ENCODE data around the gene USP15.

DNA sequence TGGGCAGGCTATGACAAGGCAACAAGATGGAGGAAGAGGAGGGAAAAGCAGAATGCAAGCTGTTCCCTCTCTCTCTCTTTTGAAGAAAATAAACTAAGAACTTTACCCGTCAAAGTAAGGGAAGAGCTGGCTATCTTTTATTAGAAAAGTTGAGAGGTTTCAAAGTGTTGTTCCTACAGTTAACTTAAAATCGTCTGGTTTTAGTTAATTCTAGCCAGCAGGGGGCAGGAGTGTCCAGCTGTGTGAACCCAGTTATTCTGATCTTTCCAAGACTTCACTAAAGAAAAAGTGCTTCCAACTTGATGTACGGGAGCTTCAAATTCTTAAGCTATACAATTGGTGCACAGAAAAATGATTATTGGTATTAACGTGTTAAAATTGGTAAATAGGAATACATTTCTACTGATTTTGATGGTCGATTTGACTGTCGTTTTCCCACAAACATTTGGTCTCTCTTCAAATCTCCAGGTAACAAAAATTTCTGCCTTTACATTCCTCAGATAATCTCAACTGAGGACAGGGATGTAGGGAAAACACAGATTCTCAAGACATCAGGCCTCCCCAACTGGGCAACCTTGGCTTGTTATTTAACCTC lies 178.0 kb downstream of the USP15 start:
- TF ChIP-seq POLR2A (IDR thresholded peaks at IDR 0.05): no peak
- TF ChIP-seq, protein P1, sequence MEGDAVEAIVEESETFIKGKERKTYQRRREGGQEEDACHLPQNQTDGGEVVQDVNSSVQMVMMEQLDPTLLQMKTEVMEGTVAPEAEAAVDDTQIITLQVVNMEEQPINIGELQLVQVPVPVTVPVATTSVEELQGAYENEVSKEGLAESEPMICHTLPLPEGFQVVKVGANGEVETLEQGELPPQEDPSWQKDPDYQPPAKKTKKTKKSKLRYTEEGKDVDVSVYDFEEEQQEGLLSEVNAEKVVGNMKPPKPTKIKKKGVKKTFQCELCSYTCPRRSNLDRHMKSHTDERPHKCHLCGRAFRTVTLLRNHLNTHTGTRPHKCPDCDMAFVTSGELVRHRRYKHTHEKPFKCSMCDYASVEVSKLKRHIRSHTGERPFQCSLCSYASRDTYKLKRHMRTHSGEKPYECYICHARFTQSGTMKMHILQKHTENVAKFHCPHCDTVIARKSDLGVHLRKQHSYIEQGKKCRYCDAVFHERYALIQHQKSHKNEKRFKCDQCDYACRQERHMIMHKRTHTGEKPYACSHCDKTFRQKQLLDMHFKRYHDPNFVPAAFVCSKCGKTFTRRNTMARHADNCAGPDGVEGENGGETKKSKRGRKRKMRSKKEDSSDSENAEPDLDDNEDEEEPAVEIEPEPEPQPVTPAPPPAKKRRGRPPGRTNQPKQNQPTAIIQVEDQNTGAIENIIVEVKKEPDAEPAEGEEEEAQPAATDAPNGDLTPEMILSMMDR (IDR thresholded peaks at IDR 0.05): peak; percentile 61 to 76 (median 72)
- no peak for TF ChIP-seq EP300 (IDR thresholded peaks at IDR 0.05; ENCODE audit: low read depth)
- no peak for TF ChIP-seq POLR2AphosphoS5 (IDR thresholded peaks at IDR 0.05)

All from transverse colon (tissue), 4 donors.